Transverse colon (tissue), 3 donors: ENCODE measurements around the gene UMAD1.

Experiments
- POLR2A ChIP-seq: fragments of 450-650 bp; IDR thresholded peaks from one replicate; pipeline ENCODE4 v1.6.1; 2016; ENCODE audit warnings: antibody characterized with exemption, mild to moderate bottlenecking, moderate library complexity
- TF ChIP-seq, protein P1 (sequence below), 5 experiments: fragments of 200-600 bp in 3 of 5; fragments of 450-650 bp in 2 of 5; sonication (generic) in 3 of 5; IDR thresholded peaks; 1 replicate in 2 of 5; 2 replicates in 3 of 5; pipeline ENCODE4 v1.5.1; 2016 to 2017; ENCODE audit warnings: antibody characterized with exemption in 5 of 5, inconsistent platforms in 3 of 5, mild to moderate bottlenecking in 2 of 5, moderate library complexity in 1 of 5

DNA sequence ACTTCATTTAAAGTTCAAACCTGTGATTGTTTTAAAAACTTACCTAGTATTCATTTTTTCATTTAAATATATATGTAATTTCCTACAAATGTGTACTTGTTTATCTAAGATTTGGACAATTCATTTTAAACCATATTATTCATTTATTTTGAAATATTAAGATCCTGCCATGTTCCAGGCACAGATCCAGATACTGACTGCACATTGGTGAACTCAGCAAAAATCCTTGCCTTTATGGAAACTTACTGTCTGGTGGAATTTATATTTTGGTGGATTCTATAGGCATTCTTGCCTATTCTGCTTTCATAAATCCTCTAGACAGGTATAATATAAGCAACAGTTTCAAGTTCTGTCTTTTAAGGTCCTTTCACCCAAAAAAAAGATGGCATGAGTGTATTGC, 126.1 kb downstream of the UMAD1 start:
- TF ChIP-seq POLR2A: no peak
- TF ChIP-seq, protein P1, sequence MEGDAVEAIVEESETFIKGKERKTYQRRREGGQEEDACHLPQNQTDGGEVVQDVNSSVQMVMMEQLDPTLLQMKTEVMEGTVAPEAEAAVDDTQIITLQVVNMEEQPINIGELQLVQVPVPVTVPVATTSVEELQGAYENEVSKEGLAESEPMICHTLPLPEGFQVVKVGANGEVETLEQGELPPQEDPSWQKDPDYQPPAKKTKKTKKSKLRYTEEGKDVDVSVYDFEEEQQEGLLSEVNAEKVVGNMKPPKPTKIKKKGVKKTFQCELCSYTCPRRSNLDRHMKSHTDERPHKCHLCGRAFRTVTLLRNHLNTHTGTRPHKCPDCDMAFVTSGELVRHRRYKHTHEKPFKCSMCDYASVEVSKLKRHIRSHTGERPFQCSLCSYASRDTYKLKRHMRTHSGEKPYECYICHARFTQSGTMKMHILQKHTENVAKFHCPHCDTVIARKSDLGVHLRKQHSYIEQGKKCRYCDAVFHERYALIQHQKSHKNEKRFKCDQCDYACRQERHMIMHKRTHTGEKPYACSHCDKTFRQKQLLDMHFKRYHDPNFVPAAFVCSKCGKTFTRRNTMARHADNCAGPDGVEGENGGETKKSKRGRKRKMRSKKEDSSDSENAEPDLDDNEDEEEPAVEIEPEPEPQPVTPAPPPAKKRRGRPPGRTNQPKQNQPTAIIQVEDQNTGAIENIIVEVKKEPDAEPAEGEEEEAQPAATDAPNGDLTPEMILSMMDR (IDR thresholded peaks at IDR 0.05): no peak
